ENCODE results near the gene SORD. TPM values are rescaled to one million over a fixed set of nuclear protein-coding genes. Genes with fewer than 3 reads are reported as not detected.
A peak's percentile ranks its signal among the peaks of the same experiment; 100 is the strongest.
"Not testable (repeated sequence)": the region's sequence is repeated elsewhere in the genome, so short reads cannot be mapped to it uniquely, and the experiment has no call there.

Gene SORD
- total and polyA plus RNA-seq, 10 of the 15 experiments (the other 5 are each of a cell fraction or from before 2014, with no cell fraction given), result 7.5 to 51.6 (median 40.1) TPM

DNA sequence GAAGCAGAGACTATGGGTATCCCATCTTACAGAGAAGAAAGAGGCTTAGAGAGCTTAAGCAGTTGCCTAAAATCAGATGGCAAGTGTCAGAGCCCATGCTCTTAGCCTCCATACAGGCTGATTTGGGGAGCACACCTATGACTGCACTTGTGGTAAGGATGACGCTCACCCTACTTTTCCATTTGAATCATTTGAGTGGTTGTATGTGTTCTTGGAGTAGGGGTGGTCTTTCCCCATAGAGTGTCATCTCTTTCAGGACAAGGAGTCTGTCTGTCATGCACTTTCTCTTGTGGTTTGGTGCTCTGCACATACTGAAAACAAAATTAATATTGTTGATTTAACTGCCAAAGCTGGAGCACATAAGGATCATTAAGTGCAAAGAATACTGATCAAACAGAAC is 35.3 kb upstream of the SORD start:
- H3K4me3 ChIP-seq; in situ Hi-C loops (cut with MboI); H3K9ac ChIP-seq (ENCODE audit: control insufficient read depth, insufficient read depth, low read length); RAD21 ChIA-PET (ENCODE audit: unreplicated experiment); H3K27me3 ChIP-seq (replicated peaks in 1 of 2; ENCODE audit: control insufficient read depth in 2 of 2, insufficient read depth in 2 of 2, low read length in 1 of 2); CTCF ChIA-PET; BruUV-seq (replicated peaks); SMC1A ChIA-PET (ENCODE audit: uncharacterized antibody, unreplicated experiment); H3K36me3 ChIP-seq (ENCODE audit: control insufficient read depth in 2 of 2, insufficient read depth in 2 of 2, low read length in 1 of 2); H3K4me2 ChIP-seq (ENCODE audit: control insufficient read depth, insufficient read depth); H3K27ac ChIP-seq (ENCODE audit: control insufficient read depth, insufficient read depth); DNase-seq (ENCODE audit: low read depth, low spot score); H3K4me1 ChIP-seq (ENCODE audit: control insufficient read depth, insufficient read depth, low read length); H3K79me2 ChIP-seq (ENCODE audit: control insufficient read depth, insufficient read depth, low read length); ATAC-seq; intact Hi-C loops (cut with micrococcal nuclease; ENCODE audit: unreplicated experiment); H3K9me3 ChIP-seq (replicated peaks; ENCODE audit: control insufficient read depth, insufficient read depth, low read length); H2AFZ ChIP-seq (ENCODE audit: control insufficient read depth, low read depth, low read length); POLR2A ChIA-PET; H4K20me1 ChIP-seq (ENCODE audit: control insufficient read depth, insufficient read depth): not testable (repeated sequence)
- no CpG with 5 or more reads among the region's 1 CpG for WGBS (ENCODE audit: insufficient coverage, insufficient replicate concordance, low lambda C conversion rate, missing lambda C conversion rate)
- FAIRE-seq, result peak; percentile 74

DNA sequence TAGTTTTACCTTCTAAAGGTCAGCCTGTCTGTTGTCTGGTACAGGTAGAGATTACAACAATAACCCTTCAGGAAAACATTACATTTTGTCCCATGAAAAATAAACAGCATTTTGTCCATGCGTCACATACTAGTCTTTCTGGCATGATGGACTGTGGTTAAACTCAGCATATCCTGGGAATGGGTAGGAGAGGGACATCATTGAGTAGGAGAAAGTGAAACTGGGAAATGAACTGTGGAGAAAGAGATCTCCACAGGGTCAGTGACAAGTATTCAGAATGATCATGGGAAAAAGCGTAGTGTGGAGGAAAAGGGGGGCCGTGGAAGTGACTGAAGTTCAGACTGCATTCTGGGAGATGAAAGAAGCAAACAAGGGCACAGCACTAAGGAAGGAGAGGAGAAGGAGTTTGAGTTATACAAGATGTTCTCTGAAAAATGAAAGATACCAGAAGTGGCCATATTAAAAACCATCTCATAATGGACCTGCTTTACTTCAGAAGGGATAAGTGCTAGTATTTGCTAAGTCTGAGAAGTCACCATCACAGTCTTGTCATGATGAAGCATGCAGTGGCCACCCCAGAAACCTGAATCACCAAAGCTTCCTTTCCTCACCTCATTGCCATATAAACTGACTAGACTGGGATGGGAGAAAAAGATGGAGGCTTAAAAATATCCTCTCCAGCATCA is 34.7 kb upstream of the SORD start:
- H3K27ac ChIP-seq (ENCODE audit: control insufficient read depth, insufficient read depth); H3K4me1 ChIP-seq (ENCODE audit: control insufficient read depth, insufficient read depth, low read length); BruUV-seq (replicated peaks); H3K79me2 ChIP-seq (ENCODE audit: control insufficient read depth, insufficient read depth, low read length); CTCF ChIA-PET; ATAC-seq; intact Hi-C loops (cut with micrococcal nuclease; ENCODE audit: unreplicated experiment); H2AFZ ChIP-seq (ENCODE audit: control insufficient read depth, low read depth, low read length); H3K36me3 ChIP-seq (ENCODE audit: control insufficient read depth in 2 of 2, insufficient read depth in 2 of 2, low read length in 1 of 2); RAD21 ChIA-PET (ENCODE audit: unreplicated experiment); H3K9ac ChIP-seq (ENCODE audit: control insufficient read depth, insufficient read depth, low read length); in situ Hi-C loops (cut with MboI); H4K20me1 ChIP-seq (ENCODE audit: control insufficient read depth, insufficient read depth); H3K27me3 ChIP-seq (replicated peaks in 1 of 2; ENCODE audit: control insufficient read depth in 2 of 2, insufficient read depth in 2 of 2, low read length in 1 of 2); DNase-seq (ENCODE audit: low read depth, low spot score); SMC1A ChIA-PET (ENCODE audit: uncharacterized antibody, unreplicated experiment); H3K4me3 ChIP-seq; H3K4me2 ChIP-seq (ENCODE audit: control insufficient read depth, insufficient read depth); POLR2A ChIA-PET; H3K9me3 ChIP-seq (replicated peaks; ENCODE audit: control insufficient read depth, insufficient read depth, low read length): not testable (repeated sequence)
- peak; percentile 18 for FAIRE-seq
- 90% methylated on average over 1 of the region's 3 CpGs for WGBS (ENCODE audit: insufficient coverage, insufficient replicate concordance, low lambda C conversion rate, missing lambda C conversion rate)

- H3K27ac ChIP-seq (ENCODE audit: control insufficient read depth, insufficient read depth); intact Hi-C loops (cut with micrococcal nuclease; ENCODE audit: unreplicated experiment); H4K20me1 ChIP-seq (ENCODE audit: control insufficient read depth, insufficient read depth); H3K27me3 ChIP-seq (replicated peaks in 1 of 2; ENCODE audit: control insufficient read depth in 2 of 2, insufficient read depth in 2 of 2, low read length in 1 of 2); POLR2A ChIA-PET; DNase-seq (ENCODE audit: low read depth, low spot score); H3K79me2 ChIP-seq (ENCODE audit: control insufficient read depth, insufficient read depth, low read length); H2AFZ ChIP-seq (ENCODE audit: control insufficient read depth, low read depth, low read length); H3K4me2 ChIP-seq (ENCODE audit: control insufficient read depth, insufficient read depth); H3K9me3 ChIP-seq (replicated peaks; ENCODE audit: control insufficient read depth, insufficient read depth, low read length); SMC1A ChIA-PET (ENCODE audit: uncharacterized antibody, unreplicated experiment); CTCF ChIA-PET; ATAC-seq; H3K4me3 ChIP-seq; RAD21 ChIA-PET (ENCODE audit: unreplicated experiment); H3K4me1 ChIP-seq (ENCODE audit: control insufficient read depth, insufficient read depth, low read length); in situ Hi-C loops (cut with MboI); H3K9ac ChIP-seq (ENCODE audit: control insufficient read depth, insufficient read depth, low read length); FAIRE-seq; BruUV-seq (replicated peaks); H3K36me3 ChIP-seq (ENCODE audit: control insufficient read depth in 2 of 2, insufficient read depth in 2 of 2, low read length in 1 of 2): not testable (repeated sequence)
- 51% methylated on average over 4 of the region's 5 CpGs for WGBS (ENCODE audit: insufficient coverage, insufficient replicate concordance, low lambda C conversion rate, missing lambda C conversion rate)
Measured at GRCh38 chr15:44988870-44989219, 34.1 kb upstream of the SORD start.

DNA sequence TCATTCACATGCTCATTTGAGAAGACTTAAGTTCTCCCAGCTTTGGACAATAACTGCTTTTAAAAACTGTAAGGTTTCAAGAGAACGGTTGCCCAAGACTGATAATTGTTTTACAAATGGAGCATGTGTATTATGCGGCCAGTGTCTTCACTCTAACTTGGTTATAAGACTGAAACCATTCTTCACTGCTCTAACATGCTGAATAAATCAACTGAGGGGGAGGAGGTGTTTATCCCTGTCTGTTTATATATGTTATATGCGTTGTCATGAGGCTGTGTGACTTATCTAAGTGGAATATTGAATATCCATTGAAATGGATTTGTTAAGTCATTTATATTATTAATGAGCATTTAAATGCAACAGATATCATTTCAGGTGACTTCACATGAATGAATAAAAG is 25.4 kb upstream of the SORD start:
- not testable (repeated sequence) for H2AFZ ChIP-seq (ENCODE audit: control insufficient read depth, low read depth, low read length)

More for the DNA sequence above, 25.4 kb upstream of the SORD start:
- H4K20me1 ChIP-seq (ENCODE audit: control insufficient read depth, insufficient read depth); H3K4me3 ChIP-seq; H3K9me3 ChIP-seq (replicated peaks; ENCODE audit: control insufficient read depth, insufficient read depth, low read length); H3K36me3 ChIP-seq (ENCODE audit: control insufficient read depth in 2 of 2, insufficient read depth in 2 of 2, low read length in 1 of 2); H3K79me2 ChIP-seq (ENCODE audit: control insufficient read depth, insufficient read depth, low read length); in situ Hi-C loops (cut with MboI); BruUV-seq (replicated peaks); H3K9ac ChIP-seq (ENCODE audit: control insufficient read depth, insufficient read depth, low read length); intact Hi-C loops (cut with micrococcal nuclease; ENCODE audit: unreplicated experiment); DNase-seq (ENCODE audit: low read depth, low spot score); H3K4me2 ChIP-seq (ENCODE audit: control insufficient read depth, insufficient read depth); H3K4me1 ChIP-seq (ENCODE audit: control insufficient read depth, insufficient read depth, low read length); RAD21 ChIA-PET (ENCODE audit: unreplicated experiment); H3K27me3 ChIP-seq (replicated peaks in 1 of 2; ENCODE audit: control insufficient read depth in 2 of 2, insufficient read depth in 2 of 2, low read length in 1 of 2); H3K27ac ChIP-seq (ENCODE audit: control insufficient read depth, insufficient read depth); ATAC-seq; SMC1A ChIA-PET (ENCODE audit: uncharacterized antibody, unreplicated experiment): not testable (repeated sequence)
- ChIA-PET POLR2A (interaction anchor here (0.6 kb wide), 1 partner anchor 9 kb away, joined by 3 read pairs; no protein-coding TSS in a partner anchor), CTCF (interaction anchor here (1.0 kb wide), 1 partner anchor 26 kb away, joined by 3 read pairs; no protein-coding TSS in a partner anchor)
- peak; percentile 44 for FAIRE-seq
- whole genome bisulfite sequencing (ENCODE audit: insufficient coverage, insufficient replicate concordance, low lambda C conversion rate, missing lambda C conversion rate), result 48% methylated on average over 3 of the region's 3 CpGs

All from GM12878 (cell line).